ENCODE results near the gene NINJ2. TPM values are rescaled to one million over a fixed set of nuclear protein-coding genes. Genes with fewer than 3 reads are reported as not detected.
A peak's percentile ranks its signal among the peaks of the same experiment; 100 is the strongest.

Gene NINJ2
- total RNA-seq, 2 donors from 2014 or later = 2.1 to 4.2 TPM

DNA sequence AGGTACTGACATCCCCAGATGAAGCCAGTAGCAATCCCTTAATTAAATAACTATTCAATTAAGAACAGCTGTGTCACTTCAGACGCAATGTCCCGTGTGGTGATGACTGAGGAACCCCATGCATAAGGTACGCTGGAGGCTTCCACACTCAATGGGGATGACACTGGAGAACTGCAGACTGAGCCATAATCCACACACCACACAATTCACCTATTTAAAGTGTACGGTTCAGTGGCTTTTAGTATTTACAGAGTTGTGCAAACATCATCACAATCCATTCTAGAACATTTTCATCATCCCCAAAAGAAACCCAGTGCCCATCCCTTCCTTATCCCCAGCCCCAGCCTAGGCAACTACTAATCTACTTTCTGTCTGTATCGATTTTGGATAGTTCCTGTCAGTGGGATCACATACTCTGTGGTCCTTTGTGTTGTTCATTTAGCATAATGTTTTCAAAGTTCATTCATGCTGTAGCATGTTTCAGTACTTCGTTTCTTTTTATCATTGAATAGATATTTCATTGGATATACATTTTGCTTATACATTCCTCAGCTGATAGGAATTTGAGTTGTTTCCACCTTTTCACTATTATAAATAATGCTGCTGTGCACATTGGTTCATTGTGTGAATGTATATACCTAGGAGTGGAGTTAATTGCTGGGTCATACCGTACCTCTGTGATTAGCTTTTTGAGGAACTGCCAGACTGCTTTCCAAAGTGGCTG, 61.1 kb downstream of the NINJ2 start:
- no peak for DNase-seq
- no peaks in the 10 kb centered on the region for H3K9me3 ChIP-seq
- intact Hi-C loops (cut with DNase I) = no loop called here
- no peak for TF ChIP-seq CTCF (IDR thresholded peaks at IDR 0.05)
- no peak overlapping the region for H3K9ac ChIP-seq (ENCODE audit: low read depth in 2 of 2, low read length in 2 of 2)
- no peaks in the 10 kb centered on the region for H3K27me3 ChIP-seq
- H3K4me3 ChIP-seq = no peak overlapping the region
- H3K27ac ChIP-seq = no peak overlapping the region
- H3K4me1 ChIP-seq = no peaks in the 10 kb centered on the region
- H3K36me3 ChIP-seq = no peaks in the 10 kb centered on the region

GRCh38 chr12:599756-600155, 63.5 kb downstream of the NINJ2 start:
- no peaks in the 10 kb centered on the region for H3K27me3 ChIP-seq
- intact Hi-C loops (cut with DNase I) = no loop called here
- H3K36me3 ChIP-seq = no peaks in the 10 kb centered on the region
- H3K27ac ChIP-seq = no peak overlapping the region
- no peak overlapping the region for H3K4me3 ChIP-seq
- no peaks in the 10 kb centered on the region for H3K9me3 ChIP-seq
- no peak overlapping the region for H3K9ac ChIP-seq (ENCODE audit: low read depth in 2 of 2, low read length in 2 of 2)
- DNase-seq = no peak
- H3K4me1 ChIP-seq = no peaks in the 10 kb centered on the region
- TF ChIP-seq CTCF (IDR thresholded peaks at IDR 0.05) = no peak

DNA sequence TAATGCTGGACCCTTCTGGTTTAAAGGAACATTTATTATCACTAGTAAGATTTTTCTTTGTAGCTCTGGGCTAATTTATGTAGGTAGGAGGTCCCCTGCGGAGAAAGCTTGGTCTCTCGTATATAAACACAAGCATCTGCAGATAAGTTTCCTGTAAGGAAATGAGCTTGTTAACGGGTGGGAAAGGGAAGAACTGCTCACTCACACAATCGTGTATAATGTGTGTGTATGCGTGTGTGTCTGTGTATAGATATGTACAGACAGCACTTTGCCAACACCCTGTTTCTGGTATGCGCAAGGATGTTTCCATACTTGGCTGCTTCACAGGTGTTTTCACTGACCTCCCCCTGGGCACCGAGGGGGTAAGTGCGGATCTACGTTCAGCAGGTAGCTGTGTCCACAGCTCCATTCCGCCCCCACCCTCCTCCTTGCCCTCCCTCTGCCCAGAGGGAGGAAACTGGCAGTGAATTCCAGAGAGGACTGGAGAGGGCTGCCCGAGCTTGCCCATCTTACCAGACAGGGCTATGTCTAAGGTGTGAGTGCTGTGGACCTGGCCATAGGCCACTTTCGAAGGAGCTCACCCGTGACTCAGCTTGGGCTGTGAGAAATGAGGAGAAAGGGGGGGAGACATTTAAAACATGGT, 65.2 kb downstream of the NINJ2 start:
- intact Hi-C loops (cut with DNase I) = no loop called here
- H3K27ac ChIP-seq = no peak overlapping the region
- no peak for DNase-seq
- H3K4me3 ChIP-seq = no peak overlapping the region
- no peak for TF ChIP-seq CTCF (IDR thresholded peaks at IDR 0.05)
- no peaks in the 10 kb centered on the region for H3K9me3 ChIP-seq
- H3K9ac ChIP-seq (ENCODE audit: low read depth in 2 of 2, low read length in 2 of 2) = peak overlapping the region in 1 of 2 donors; percentile 12
- H3K4me1 ChIP-seq = no peaks in the 10 kb centered on the region
- no peaks in the 10 kb centered on the region for H3K27me3 ChIP-seq
- no peaks in the 10 kb centered on the region for H3K36me3 ChIP-seq

DNA sequence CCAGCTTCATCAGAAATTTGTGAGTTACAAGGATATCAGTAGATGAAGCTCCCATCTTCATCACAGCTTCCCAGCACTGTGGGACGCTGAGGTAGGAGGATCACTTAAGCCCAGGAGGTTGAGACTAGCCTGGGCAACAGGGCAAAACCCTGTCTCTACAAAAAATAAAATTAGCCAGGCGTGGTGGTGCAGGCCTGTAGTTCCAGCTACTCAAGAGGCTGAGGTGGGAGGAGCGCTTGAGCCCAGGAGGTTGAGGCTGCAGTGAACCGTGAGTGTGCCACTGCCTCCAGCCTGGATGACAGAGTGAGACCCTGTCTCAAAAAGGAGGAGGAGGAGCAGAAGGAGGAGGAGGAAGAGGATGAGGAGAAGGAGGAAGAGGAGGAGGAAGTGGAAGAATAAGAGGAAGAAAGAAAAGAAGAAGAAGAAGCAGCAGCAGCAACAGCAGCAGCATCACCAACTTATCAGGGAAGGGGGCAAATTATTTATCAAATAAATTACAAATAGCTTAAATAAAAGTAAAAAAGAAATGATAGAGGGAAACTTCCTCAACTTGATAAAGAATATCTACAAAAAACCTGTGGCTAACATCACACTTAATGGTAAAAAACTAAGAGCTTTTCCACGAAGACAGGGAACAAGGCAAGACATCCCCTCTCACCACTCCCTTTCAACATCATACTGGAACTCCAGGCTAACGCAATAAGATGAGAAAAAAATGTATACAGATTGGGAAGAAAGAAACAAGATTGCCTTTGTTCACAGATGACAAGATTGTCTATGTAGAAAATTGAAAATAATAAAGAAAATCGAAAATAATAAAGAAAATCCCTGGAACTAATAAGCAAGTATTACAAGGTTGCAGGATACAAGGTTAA, 69.6 kb downstream of the NINJ2 start:
- DNase-seq = no peak
- TF ChIP-seq CTCF (IDR thresholded peaks at IDR 0.05) = no peak
- H3K9me3 ChIP-seq = no peaks in the 10 kb centered on the region
- H3K4me1 ChIP-seq = no peaks in the 10 kb centered on the region
- H3K4me3 ChIP-seq = no peak overlapping the region
- H3K9ac ChIP-seq (ENCODE audit: low read depth in 2 of 2, low read length in 2 of 2) = no peak overlapping the region
- no peaks in the 10 kb centered on the region for H3K27me3 ChIP-seq
- intact Hi-C loops (cut with DNase I) = no loop called here
- no peaks in the 10 kb centered on the region for H3K36me3 ChIP-seq
- H3K27ac ChIP-seq = no peak overlapping the region

- H3K36me3 ChIP-seq = no peaks in the 10 kb centered on the region
- no peak for TF ChIP-seq CTCF (IDR thresholded peaks at IDR 0.05)
- no peak overlapping the region for H3K9ac ChIP-seq (ENCODE audit: low read depth in 2 of 2, low read length in 2 of 2)
- H3K27ac ChIP-seq = no peak overlapping the region
- H3K4me1 ChIP-seq = no peaks in the 10 kb centered on the region
- no peak for DNase-seq
- intact Hi-C loops (cut with DNase I) = no loop called here
- H3K27me3 ChIP-seq = no peaks in the 10 kb centered on the region
- H3K9me3 ChIP-seq = no peaks in the 10 kb centered on the region
- H3K4me3 ChIP-seq = no peak overlapping the region
Observed at GRCh38 chr12:592024-592505, 71.2 kb downstream of the NINJ2 start.
